GM18868 (cell line): Measurements from ENCODE around the gene COPG1.
A peak's percentile ranks its signal among the peaks of the same experiment; 100 is the strongest.
"Not testable (repeated sequence)": the region's sequence is repeated elsewhere in the genome, so short reads cannot be mapped to it uniquely, and the experiment has no call there.

ENCODE experiments used
- ATAC-seq: cut with Tn5 transposase; IDR thresholded peaks from one replicate; pipeline ENCODE4 v1.9.1; 2021; ENCODE audit warnings: mild to moderate bottlenecking, moderate library complexity; ENCODE audit not compliant: unreplicated experiment

Gene COPG1, protein sequence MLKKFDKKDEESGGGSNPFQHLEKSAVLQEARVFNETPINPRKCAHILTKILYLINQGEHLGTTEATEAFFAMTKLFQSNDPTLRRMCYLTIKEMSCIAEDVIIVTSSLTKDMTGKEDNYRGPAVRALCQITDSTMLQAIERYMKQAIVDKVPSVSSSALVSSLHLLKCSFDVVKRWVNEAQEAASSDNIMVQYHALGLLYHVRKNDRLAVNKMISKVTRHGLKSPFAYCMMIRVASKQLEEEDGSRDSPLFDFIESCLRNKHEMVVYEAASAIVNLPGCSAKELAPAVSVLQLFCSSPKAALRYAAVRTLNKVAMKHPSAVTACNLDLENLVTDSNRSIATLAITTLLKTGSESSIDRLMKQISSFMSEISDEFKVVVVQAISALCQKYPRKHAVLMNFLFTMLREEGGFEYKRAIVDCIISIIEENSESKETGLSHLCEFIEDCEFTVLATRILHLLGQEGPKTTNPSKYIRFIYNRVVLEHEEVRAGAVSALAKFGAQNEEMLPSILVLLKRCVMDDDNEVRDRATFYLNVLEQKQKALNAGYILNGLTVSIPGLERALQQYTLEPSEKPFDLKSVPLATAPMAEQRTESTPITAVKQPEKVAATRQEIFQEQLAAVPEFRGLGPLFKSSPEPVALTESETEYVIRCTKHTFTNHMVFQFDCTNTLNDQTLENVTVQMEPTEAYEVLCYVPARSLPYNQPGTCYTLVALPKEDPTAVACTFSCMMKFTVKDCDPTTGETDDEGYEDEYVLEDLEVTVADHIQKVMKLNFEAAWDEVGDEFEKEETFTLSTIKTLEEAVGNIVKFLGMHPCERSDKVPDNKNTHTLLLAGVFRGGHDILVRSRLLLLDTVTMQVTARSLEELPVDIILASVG

GRCh38 chr3:129249284-129250065 lies at the start of gene COPG1:
TSS of gene COPG1 (plus strand) at chr3:129249606. CDS start at chr3:129249710, 104 bp downstream.
- ATAC-seq = peak; percentile 88

DNA sequence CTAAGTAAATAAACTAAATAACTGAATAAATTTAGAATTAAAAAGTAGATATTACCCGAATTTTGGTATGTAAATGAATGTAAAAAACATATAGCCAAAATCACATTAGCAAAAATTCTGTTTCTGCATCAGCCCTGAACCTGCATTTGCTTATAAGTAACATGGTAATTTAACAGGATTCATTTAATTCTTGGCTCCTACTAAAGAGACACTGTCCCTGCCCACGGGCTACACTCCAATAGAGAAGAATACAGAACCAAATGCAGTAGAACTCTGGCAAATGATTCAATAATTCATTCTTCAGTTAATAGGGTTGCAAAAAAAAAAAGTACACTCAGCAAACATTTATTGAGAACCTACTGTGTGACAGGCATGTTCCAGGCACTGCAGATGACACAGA lies 44.9 kb upstream of the COPG1 start:
- ATAC-seq = no peak

DNA sequence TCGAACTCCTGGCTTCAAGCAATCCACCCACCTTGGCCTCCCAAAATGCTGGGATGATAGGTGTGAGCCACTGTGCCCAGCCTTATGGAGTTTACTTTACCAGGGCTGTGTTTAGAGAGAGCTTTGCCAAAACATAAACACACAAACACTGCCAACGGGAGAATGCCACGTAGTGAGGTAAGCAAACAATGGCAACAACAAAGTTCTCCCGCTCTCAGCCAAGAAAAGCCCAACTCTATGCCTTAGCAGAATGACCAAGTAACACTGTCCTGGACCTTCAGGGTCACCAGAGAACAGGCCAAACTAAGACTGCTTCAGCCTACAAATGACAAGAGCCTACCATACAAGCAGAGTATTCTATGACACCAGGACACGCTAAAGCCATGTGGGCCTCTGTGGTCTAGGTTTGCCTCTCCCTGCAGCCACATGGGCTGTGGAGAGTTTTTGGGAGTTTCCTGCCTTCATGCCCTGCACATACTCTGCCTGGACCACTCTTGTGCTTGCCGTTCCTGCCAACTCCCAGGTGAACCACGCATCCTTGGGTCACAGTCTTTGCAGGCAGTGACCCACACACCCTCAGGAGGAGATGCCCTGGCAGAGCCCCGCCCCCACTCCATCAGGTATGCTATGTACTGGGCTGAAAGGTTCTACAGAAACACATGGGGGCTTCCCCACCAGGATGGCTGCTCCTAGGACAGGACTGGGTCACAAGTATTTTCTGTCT lies 44.1 kb upstream of the COPG1 start:
- no peak for ATAC-seq

- ATAC-seq = no peak
Measured at GRCh38 chr3:129207479-129207878, 41.9 kb upstream of the COPG1 start.

GRCh38 chr3:129211345-129211744 lies 38.1 kb upstream of the COPG1 start:
- ATAC-seq = no peak

DNA sequence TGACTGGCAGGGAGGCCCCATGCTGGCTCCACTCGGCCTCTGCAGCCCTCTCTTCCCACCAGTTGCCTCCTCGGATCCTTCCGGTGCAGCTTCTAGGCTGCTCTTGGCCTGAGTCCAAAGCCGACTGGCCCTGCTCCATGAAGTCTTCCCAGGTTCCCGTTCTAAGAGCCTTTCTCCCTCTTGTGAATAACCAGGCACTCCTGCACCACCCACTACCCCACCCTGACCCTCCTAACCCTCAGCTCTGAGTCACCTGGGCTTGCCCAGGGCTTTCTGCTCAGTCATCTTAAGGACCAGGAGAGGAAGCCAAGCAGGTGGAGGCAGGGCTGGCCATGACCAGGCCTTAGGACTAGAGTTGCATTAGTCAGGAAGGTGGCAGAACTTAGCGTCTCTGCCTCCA lies 37.6 kb upstream of the COPG1 start:
- no peak for ATAC-seq

DNA sequence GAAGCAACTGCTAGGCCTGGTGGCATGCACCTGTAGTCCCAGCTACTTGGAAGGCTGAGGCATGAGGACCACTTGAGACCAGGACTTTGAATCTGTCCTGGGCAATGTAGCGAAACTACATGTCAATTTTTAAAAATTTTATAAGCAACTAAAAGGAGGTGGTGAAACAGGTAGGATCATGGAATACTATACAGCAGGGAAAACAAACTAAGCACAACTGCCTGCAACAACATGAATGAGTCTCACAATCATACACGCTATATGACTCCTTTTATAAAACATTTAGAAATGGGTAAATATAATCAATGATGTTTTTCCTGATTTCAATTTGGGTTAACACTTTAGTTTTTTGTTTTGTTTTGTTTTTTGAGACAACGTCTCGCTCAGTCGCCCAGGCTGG lies 36.2 kb upstream of the COPG1 start:
- ATAC-seq = no peak

- no peak for ATAC-seq
Measured at GRCh38 chr3:129218742-129219141, 30.7 kb upstream of the COPG1 start.

- not testable (repeated sequence) for ATAC-seq
Measured at GRCh38 chr3:129224387-129224786, 25.0 kb upstream of the COPG1 start.

DNA sequence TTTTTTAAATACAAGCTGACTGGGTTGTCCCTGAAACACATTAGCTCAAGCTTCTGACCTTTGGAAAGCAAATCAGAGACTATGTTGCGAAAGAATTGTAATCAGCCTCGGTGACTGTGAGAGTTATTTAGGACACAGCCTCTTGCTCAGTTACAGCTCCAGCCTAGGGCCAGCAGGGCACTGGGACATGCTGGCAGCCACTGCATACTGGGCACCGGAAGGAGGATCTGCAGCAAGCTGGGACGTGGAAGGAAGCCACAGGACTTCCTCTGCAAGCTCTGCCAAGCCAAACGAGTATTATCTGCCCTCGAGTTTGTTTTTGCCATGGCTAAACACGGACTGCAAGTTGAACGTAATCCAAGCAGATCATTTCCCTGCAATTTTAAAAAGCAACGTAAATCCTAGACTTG lies 24.4 kb upstream of the COPG1 start:
- ATAC-seq = no peak

DNA sequence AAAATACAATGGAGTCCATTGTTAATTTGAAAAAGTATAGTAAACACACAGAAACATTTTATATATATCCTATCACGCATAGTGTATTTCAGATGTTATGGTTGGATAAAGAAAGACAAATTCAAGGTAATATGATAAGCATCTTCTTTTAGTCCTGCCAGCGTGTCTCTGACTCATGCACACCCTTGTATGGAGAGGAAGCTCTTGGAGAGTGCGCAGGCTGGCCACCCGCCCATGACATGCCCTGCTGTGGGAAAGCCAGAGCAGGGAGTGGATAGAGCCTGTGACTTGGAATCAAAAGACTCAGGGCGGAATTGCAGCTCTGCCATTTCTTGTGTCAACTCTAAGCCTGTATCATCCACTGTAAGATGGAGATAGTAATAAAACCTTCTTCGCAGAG lies 23.0 kb upstream of the COPG1 start:
- ATAC-seq = no peak

DNA sequence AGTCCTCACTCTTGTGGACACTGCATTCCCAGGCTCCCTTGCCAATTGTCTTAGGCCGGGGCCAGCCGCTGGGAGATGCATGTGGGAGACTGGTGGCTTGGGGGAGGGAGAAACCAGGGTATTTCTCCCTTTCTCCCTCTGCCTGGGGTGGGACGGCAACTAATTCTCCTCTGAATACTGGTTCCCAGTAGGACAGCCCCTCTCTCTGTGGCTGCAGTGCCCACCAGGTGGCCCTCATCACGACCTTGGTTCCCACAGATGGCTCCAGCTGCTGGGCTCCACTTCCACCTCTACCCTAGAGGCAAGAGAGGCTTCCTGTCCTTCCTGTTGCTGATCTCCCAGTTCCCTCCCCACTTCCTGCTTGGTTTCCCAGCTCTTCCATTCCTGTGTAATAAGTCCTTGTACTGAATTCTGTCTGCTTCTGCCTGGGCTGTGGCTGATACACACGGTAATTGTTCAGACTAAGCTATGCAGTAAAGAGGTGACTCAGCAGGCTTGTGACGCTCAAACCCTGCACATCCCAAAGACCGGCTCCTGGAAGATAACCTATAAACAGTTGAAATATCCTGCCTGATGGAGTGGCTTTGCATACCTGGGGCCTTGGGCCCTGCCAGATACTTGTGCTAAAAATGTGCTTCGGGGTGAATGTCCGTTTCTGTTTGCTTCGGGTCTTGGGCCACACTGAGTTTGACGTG lies 20.4 kb upstream of the COPG1 start:
- ATAC-seq = no peak

DNA sequence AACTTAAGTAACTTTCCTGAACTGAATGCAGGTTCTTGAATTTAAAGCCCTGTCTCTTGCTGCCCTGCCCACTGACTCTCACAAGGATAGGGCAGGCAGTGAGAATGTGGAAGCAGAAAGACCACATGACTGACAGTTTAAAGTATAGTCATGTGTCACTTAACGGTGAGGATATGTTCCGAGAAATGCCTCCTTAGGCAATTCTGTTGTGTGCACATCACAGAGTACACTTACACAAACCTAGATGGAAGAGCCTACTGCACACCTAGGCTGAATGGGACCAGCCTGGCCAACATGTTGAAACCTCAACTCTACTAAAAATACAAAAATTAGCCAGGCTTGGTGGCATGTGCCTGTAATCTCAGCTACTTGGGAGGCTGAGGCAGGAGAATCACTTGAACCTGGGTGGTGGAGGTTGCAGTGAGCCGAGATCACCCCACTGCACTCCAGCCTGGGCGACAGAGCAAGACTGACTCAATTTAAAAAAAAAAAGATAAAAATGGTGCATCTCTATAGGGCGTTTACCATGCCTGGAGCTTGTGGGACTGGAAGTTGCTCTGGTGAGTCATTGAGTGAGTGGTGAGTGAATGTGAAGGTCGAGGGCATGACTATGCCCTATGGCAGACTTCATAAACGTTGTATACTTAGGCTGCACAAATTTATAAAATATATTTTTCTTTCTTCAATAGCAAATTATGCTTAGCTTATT lies 18.9 kb upstream of the COPG1 start:
- ATAC-seq = peak; percentile 45

DNA sequence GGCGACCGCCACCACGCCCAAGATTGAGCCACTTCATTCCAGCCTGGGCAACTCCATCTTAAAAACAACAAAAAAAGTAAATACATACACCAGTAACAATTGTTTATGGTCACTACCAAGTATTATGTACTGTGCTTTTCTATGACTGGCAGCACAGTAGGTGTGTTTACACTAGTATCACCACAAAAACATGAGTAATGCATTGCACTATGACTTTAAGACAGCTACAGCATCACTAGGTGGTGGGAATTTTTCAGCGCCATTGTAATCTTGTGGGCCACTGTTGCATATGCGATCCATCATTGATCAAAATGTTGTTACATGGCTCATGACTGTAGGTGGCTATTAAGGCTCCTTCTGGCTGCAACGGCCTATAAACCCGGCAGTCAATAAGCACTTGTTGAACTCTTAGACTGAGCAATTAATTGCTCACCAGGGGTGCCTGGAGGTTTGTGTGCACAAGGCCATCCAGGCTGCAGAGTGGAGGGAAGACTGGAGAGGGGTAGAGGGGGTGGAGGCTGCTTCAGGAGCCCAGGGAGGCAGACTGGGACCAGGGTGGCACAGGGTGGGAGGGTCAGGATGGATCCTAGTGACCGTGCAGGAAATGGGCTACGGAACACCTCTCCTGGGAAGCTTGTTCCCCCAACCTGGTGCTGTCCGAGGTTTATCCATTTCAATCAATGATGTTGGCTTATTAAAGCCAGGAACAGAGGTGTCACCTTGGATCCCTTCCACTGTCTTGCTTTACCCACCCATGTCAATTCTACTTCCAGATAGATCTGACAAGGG lies 17.9 kb upstream of the COPG1 start:
- no peak for ATAC-seq

GRCh38 chr3:129233538-129233937 lies 15.9 kb upstream of the COPG1 start:
- ATAC-seq = peak; percentile 91

- ATAC-seq = no peak
Measured at GRCh38 chr3:129234441-129234840, 15.0 kb upstream of the COPG1 start.

GRCh38 chr3:129235344-129235917 lies 14.0 kb upstream of the COPG1 start:
- ATAC-seq = no peak
